Activated CD4-positive, CD25-positive, alpha-beta regulatory T cell treated with anti-CD3 and anti-CD28 coated beads, Interleukin-2, amount 50 U/mL, for 24 hours (primary cell): Measurements from ENCODE around the gene ZNF319.

Experiments
- ATAC-seq, 2 donors: fragments of 150-1000 bp; cut with Tn5 transposase; one replicate each; pipeline ENCODE4 v1.10.0; 2021; ENCODE audit warnings: mild to moderate bottlenecking in 1 of 2, moderate library complexity in 1 of 2

The ZNF319 gene

GRCh38 chr16:57999971-58000705 is at the start of gene ZNF319:
Gene ZNF319, minus strand, starts transcription at chr16:58000672. Its CDS starts 2,407 bp downstream, at chr16:57998265.
- ATAC-seq, result peak; percentile 11 to 19

GRCh38 chr16:58049232-58050185 is 49.0 kb upstream of the ZNF319 start:
- ATAC-seq, result no peak

GRCh38 chr16:58048494-58049231 is 48.2 kb upstream of the ZNF319 start:
- no peak for ATAC-seq

GRCh38 chr16:58047557-58048348 is 47.3 kb upstream of the ZNF319 start:
- no peak for ATAC-seq

GRCh38 chr16:58046936-58047335 is 46.5 kb upstream of the ZNF319 start:
- no peak for ATAC-seq

- no peak for ATAC-seq
Measured at GRCh38 chr16:58046054-58046881, 45.8 kb upstream of the ZNF319 start.

- ATAC-seq, result no peak
Measured at GRCh38 chr16:58045096-58045495, 44.6 kb upstream of the ZNF319 start.

- no peak for ATAC-seq
Measured at GRCh38 chr16:58044266-58045019, 44.0 kb upstream of the ZNF319 start.

- ATAC-seq, result no peak
Measured at GRCh38 chr16:58043571-58044155, 43.2 kb upstream of the ZNF319 start.

GRCh38 chr16:58042886-58043515 is 42.5 kb upstream of the ZNF319 start:
- no peak for ATAC-seq

GRCh38 chr16:58042001-58042885 is 41.8 kb upstream of the ZNF319 start:
- no peak for ATAC-seq

- ATAC-seq, result no peak
Measured at GRCh38 chr16:58041628-58041955, 41.1 kb upstream of the ZNF319 start.

GRCh38 chr16:58040945-58041627 is 40.6 kb upstream of the ZNF319 start:
- ATAC-seq, result no peak

- ATAC-seq, result no peak
Measured at GRCh38 chr16:58040496-58040846, 40.0 kb upstream of the ZNF319 start.

GRCh38 chr16:58039829-58040495 is 39.5 kb upstream of the ZNF319 start:
- ATAC-seq, result no peak

GRCh38 chr16:58038219-58038641 is 37.8 kb upstream of the ZNF319 start:
- no peak for ATAC-seq

GRCh38 chr16:58037365-58038057 is 37.0 kb upstream of the ZNF319 start:
- no peak for ATAC-seq
